Measurements from ENCODE around the gene KCNMA1.
"Not testable (repeated sequence)": the region's sequence is repeated elsewhere in the genome, so short reads cannot be mapped to it uniquely, and the experiment has no call there.

KCNMA1 gene

DNA sequence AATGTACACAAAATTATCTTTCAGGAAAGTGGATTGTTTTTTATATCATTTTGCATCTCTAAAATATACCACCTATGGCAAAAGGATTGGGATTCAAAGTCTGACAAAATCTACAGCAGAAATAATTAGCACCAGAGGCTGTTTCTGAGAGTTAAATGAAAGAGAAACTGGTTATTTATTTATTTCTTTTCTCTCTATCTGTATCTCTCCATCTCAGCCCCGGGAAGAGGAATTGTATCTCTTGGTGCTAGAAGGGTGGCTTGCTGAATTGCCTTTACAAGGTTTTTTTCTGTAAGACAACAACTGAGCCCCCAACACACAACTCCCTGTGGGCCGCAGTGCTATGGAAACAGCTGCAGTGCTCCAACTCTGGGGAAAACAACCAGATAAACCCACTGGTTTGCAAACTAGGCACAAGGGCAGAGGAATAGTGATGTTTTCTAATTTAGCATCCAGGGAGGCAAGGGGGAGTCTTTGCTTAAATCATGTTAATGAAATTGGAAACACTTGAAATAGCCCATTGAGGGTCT is 249.0 kb downstream of the KCNMA1 start:
- DNase-seq (ENCODE audit: low read depth, low spot score) = no peak
- no peaks in the 10 kb centered on the region; the same call in 1 of the 2 replicates for H3K9me3 ChIP-seq (ENCODE audit: control insufficient read depth, insufficient read depth, low read length)
- no CpG with 5 or more reads among the region's 2 CpGs for WGBS (ENCODE audit: insufficient coverage, insufficient read length)
- H3K27ac ChIP-seq (ENCODE audit: low read length) = no peak overlapping the region
- no peak overlapping the region for H3K4me3 ChIP-seq (ENCODE audit: low read length)
- no peaks in the 10 kb centered on the region for H3K36me3 ChIP-seq (ENCODE audit: control insufficient read depth, insufficient read depth, low read length)
- no peaks in the 10 kb centered on the region for H3K27me3 ChIP-seq (ENCODE audit: control insufficient read depth, insufficient read depth, low read length)
- no peaks in the 10 kb centered on the region; the same call in 1 of the 2 replicates for H3K4me1 ChIP-seq (ENCODE audit: control insufficient read depth, insufficient read depth, low read length)

DNA sequence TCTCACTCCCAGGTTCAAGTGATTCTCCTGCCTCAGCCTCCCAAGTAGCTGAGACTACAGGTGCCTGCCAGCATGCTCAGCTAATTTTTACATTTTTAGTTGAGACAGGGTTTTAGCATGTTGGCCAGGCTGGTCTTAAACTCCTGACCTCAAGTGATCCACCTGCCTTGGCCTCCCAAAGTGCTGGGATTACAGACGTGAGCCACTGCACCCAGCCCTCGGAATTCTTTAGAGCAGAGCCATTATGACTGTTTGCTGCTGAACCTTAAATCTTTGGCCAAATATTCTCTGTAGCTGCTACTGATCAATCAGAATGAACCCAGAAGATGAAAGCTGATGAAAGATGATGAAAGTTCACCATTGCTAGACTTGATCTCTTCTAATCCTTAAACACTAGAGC is 249.9 kb downstream of the KCNMA1 start:
- H3K4me3 ChIP-seq (ENCODE audit: low read length); H3K27me3 ChIP-seq (ENCODE audit: control insufficient read depth, insufficient read depth, low read length); DNase-seq (ENCODE audit: low read depth, low spot score); H3K9me3 ChIP-seq (ENCODE audit: control insufficient read depth, insufficient read depth, low read length); H3K27ac ChIP-seq (ENCODE audit: low read length); H3K4me1 ChIP-seq (ENCODE audit: control insufficient read depth, insufficient read depth, low read length); H3K36me3 ChIP-seq (ENCODE audit: control insufficient read depth, insufficient read depth, low read length): not testable (repeated sequence)
- no CpG with 5 or more reads among the region's 2 CpGs for WGBS (ENCODE audit: insufficient coverage, insufficient read length)

DNA sequence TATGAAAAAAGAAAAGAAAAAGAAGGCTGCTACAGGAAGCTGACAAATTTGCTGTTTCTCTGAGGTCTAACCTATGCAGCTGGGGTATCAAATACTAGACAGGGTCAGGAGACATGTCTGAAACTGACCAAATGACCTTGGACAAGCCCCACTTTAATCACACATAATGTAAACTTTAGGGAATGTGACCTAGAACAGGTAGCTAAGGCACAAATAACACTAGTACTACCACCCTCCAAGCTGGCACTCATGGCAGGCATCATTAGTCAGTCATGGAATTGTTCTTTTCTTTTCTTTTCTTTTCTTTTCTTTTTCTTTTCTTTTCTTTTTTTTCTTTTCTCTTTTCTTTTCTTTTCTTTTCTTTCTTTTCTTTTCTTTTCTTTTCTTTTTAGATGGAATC is 250.4 kb downstream of the KCNMA1 start:
- Histone ChIP-seq H3K4me1 (ENCODE audit: control insufficient read depth, insufficient read depth, low read length) (no peaks in the 10 kb centered on the region), H3K4me3 (ENCODE audit: low read length) (no peak overlapping the region), H3K9me3 (ENCODE audit: control insufficient read depth, insufficient read depth, low read length) (no peaks in the 10 kb centered on the region; the same call in 1 of the 2 replicates), H3K36me3 (ENCODE audit: control insufficient read depth, insufficient read depth, low read length) (no peaks in the 10 kb centered on the region), H3K27ac (ENCODE audit: low read length) (no peak overlapping the region), H3K27me3 (ENCODE audit: control insufficient read depth, insufficient read depth, low read length) (no peaks in the 10 kb centered on the region)
- DNase-seq (ENCODE audit: low read depth, low spot score) = no peak

DNA sequence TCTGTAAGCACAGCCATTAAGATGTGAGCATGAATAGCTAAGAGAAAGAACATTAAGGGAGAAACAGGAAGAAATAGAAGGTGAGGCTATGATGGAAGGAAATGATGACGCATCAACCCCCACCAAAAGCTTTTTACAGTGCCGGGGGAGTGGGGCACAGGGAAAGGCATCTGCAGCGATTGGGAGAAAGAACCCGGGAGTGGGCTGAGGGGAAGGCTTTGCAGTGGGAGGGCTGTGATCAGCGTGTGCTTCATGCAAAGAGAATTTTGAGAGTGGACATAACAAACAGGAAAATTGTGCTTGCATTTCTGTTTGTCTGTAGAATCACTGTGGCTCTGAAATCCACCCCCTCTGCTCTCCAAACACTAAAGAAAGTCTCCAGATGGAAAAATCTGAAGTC is 250.8 kb downstream of the KCNMA1 start:
- DNase-seq (ENCODE audit: low read depth, low spot score) = no peak
- no peaks in the 10 kb centered on the region for H3K27me3 ChIP-seq (ENCODE audit: control insufficient read depth, insufficient read depth, low read length)
- H3K36me3 ChIP-seq (ENCODE audit: control insufficient read depth, insufficient read depth, low read length) = no peaks in the 10 kb centered on the region
- WGBS (ENCODE audit: insufficient coverage, insufficient read length) = no CpG with 5 or more reads among the region's 5 CpGs
- H3K4me1 ChIP-seq (ENCODE audit: control insufficient read depth, insufficient read depth, low read length) = no peaks in the 10 kb centered on the region
- H3K9me3 ChIP-seq (ENCODE audit: control insufficient read depth, insufficient read depth, low read length) = no peaks in the 10 kb centered on the region; the same call in 1 of the 2 replicates
- no peak overlapping the region for H3K27ac ChIP-seq (ENCODE audit: low read length)
- no peak overlapping the region for H3K4me3 ChIP-seq (ENCODE audit: low read length)

DNA sequence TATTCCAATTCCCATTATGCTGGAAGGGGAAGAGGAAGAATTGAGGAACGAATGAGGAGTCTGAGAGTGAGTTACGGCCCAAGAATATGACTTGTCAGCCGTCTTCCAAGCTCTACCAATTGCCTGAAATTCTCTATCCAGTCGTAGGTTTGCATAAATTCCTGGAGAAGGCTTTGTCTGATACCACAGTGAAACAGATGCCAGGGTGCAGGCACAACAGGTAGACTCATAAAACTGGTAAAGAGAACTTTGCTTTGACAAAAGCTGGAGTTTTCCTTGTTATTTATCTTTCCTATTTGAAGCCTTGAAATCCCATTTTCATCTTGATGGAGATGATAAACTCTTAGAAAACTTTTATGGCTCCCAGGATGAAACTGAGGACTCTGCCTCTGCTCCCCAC is 251.2 kb downstream of the KCNMA1 start:
- H3K36me3 ChIP-seq (ENCODE audit: control insufficient read depth, insufficient read depth, low read length) = no peaks in the 10 kb centered on the region
- WGBS (ENCODE audit: insufficient coverage, insufficient read length) = no CpG with 5 or more reads among the region's 4 CpGs
- H3K27ac ChIP-seq (ENCODE audit: low read length) = no peak overlapping the region
- no peaks in the 10 kb centered on the region for H3K27me3 ChIP-seq (ENCODE audit: control insufficient read depth, insufficient read depth, low read length)
- H3K4me1 ChIP-seq (ENCODE audit: control insufficient read depth, insufficient read depth, low read length) = no peaks in the 10 kb centered on the region
- no peaks in the 10 kb centered on the region; the same call in 1 of the 2 replicates for H3K9me3 ChIP-seq (ENCODE audit: control insufficient read depth, insufficient read depth, low read length)
- DNase-seq (ENCODE audit: low read depth, low spot score) = no peak
- H3K4me3 ChIP-seq (ENCODE audit: low read length) = no peak overlapping the region

DNA sequence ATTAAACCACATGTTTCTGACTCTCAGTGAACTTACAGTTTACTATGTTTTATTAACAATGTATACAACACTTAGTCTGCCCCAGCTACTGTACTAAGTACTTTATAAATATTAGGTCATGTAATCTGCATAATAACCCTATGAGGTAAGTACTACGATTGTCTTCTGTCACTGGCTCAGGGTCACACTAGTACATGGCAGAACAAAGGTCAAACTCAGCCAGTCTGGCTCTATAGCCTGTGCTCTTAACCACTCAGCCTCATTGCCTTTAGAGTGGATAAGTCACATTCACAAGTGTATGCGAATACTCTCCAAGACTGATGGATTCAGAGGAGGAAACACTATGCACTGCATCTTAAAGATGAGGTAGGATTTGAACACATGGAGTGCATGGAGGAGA is 252.3 kb downstream of the KCNMA1 start:
- Histone ChIP-seq H3K4me1 (ENCODE audit: control insufficient read depth, insufficient read depth, low read length) (no peaks in the 10 kb centered on the region), H3K4me3 (ENCODE audit: low read length) (no peak overlapping the region), H3K27me3 (ENCODE audit: control insufficient read depth, insufficient read depth, low read length) (no peaks in the 10 kb centered on the region), H3K9me3 (ENCODE audit: control insufficient read depth, insufficient read depth, low read length) (no peaks in the 10 kb centered on the region; the same call in 1 of the 2 replicates), H3K27ac (ENCODE audit: low read length) (no peak overlapping the region), H3K36me3 (ENCODE audit: control insufficient read depth, insufficient read depth, low read length) (no peaks in the 10 kb centered on the region)
- no CpG with 5 or more reads among the region's 2 CpGs for WGBS (ENCODE audit: insufficient coverage, insufficient read length)
- DNase-seq (ENCODE audit: low read depth, low spot score) = no peak

DNA sequence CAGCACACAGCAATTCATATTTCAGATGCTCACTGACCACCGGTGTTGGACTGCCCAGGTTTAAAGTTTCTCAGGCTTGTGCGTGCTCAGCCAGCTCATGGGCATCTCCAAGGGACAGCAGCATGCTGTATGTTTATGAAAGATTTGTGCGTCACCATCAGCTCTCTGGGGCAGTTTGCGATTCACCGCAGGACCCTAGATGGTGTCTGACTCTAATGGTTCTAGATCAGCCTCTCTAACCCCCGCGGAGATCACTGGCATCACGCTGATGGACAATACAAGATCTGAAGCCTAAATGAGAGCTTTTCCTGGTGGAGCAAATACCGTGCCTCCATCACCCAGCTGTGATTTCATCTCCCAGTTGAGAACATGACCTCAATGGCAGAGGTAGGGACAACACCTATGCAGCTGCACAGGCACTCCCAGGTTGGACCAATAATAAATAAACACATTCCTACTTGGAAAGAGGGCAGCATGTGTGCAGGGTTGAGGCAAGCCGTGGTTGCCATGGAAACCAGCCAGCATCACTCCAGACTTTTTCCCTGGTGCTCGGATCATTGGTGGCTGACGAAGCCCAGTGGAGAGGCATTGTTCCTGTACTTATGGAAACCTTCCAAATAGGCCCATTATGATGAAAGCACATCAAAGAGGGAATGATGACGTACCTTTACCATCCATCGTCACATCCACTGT is 253.6 kb downstream of the KCNMA1 start:
- no CpG with 5 or more reads among the region's 14 CpGs for WGBS (ENCODE audit: insufficient coverage, insufficient read length)
- no peaks in the 10 kb centered on the region for H3K4me1 ChIP-seq (ENCODE audit: control insufficient read depth, insufficient read depth, low read length)
- H3K27ac ChIP-seq (ENCODE audit: low read length) = no peak overlapping the region
- no peak overlapping the region for H3K4me3 ChIP-seq (ENCODE audit: low read length)
- DNase-seq (ENCODE audit: low read depth, low spot score) = no peak
- no peaks in the 10 kb centered on the region for H3K36me3 ChIP-seq (ENCODE audit: control insufficient read depth, insufficient read depth, low read length)
- no peaks in the 10 kb centered on the region; the same call in 1 of the 2 replicates for H3K9me3 ChIP-seq (ENCODE audit: control insufficient read depth, insufficient read depth, low read length)
- no peaks in the 10 kb centered on the region for H3K27me3 ChIP-seq (ENCODE audit: control insufficient read depth, insufficient read depth, low read length)

DNA sequence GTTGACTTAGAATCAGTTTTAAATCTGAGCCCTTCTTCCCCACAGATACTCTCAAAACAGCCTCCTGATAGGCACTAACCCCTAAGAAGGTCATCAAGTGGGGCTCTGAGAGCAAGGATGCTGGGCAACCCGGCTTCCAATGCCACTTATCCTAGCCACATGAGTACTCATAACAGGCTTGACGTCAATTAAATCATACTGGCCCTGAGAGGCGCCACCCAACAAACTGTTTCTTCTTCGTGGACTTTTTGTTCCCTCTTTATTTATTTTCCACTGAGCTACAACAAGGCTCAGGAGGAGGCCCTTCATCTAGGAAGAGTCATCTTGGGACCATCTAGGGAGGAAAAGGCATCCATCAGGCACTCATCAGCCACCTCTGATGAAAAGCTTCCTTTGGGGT is 255.9 kb downstream of the KCNMA1 start:
- H3K4me1 ChIP-seq (ENCODE audit: control insufficient read depth, insufficient read depth, low read length) = no peaks in the 10 kb centered on the region
- no peak for DNase-seq (ENCODE audit: low read depth, low spot score)
- no peaks in the 10 kb centered on the region for H3K27me3 ChIP-seq (ENCODE audit: control insufficient read depth, insufficient read depth, low read length)
- no peak overlapping the region for H3K27ac ChIP-seq (ENCODE audit: low read length)
- H3K4me3 ChIP-seq (ENCODE audit: low read length) = no peak overlapping the region
- no peaks in the 10 kb centered on the region for H3K36me3 ChIP-seq (ENCODE audit: control insufficient read depth, insufficient read depth, low read length)
- H3K9me3 ChIP-seq (ENCODE audit: control insufficient read depth, insufficient read depth, low read length) = no peaks in the 10 kb centered on the region; the same call in 1 of the 2 replicates
- no CpG with 5 or more reads among the region's 4 CpGs for WGBS (ENCODE audit: insufficient coverage, insufficient read length)

DNA sequence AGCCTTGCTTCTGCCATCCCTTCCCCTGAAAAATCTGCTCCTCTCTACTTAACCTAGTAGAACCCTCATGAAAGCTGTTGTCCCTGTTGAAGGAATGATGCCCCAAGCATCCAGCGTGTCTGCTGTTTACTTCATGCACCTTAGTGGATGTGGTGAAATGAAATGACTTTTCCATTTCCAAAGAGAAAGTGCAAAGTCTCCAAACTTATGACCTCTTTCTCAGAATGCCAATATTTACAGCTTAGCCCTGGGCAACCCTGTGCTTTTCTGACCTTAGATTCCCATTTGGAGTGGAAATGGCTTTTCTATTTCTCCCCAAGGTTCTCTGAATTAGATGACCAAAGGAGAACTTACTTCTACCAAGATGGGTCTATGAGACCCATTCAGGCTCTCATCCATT is 256.9 kb downstream of the KCNMA1 start:
- no CpG with 5 or more reads among the region's 1 CpG for WGBS (ENCODE audit: insufficient coverage, insufficient read length)
- no peaks in the 10 kb centered on the region for H3K27me3 ChIP-seq (ENCODE audit: control insufficient read depth, insufficient read depth, low read length)
- H3K4me3 ChIP-seq (ENCODE audit: low read length) = no peak overlapping the region
- no peak overlapping the region for H3K27ac ChIP-seq (ENCODE audit: low read length)
- no peaks in the 10 kb centered on the region for H3K4me1 ChIP-seq (ENCODE audit: control insufficient read depth, insufficient read depth, low read length)
- H3K36me3 ChIP-seq (ENCODE audit: control insufficient read depth, insufficient read depth, low read length) = no peaks in the 10 kb centered on the region
- H3K9me3 ChIP-seq (ENCODE audit: control insufficient read depth, insufficient read depth, low read length) = no peaks in the 10 kb centered on the region; the same call in 1 of the 2 replicates
- no peak for DNase-seq (ENCODE audit: low read depth, low spot score)

DNA sequence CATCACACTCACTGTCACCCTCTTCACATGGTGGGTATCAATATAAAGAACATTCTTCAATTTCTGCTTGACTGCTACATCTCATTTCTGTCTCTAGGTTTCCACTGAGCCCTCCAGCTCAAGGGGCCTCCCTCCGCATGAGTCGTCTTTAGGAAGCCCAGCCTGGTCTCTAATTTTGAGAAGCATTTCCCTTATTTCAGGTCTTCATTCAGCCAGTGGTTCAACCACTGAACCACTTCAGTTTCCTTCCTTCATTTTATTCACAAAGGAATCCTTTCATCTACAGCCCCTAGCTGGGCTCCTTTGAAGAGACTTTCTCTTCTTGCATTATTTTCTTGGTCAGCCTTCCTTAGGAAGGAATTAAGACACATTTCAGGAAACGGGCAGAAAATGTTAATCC is 257.4 kb downstream of the KCNMA1 start:
- H3K36me3 ChIP-seq (ENCODE audit: control insufficient read depth, insufficient read depth, low read length) = no peaks in the 10 kb centered on the region; the same call in 1 of the 2 replicates
- H3K27me3 ChIP-seq (ENCODE audit: control insufficient read depth, insufficient read depth, low read length) = no peaks in the 10 kb centered on the region

More for the DNA sequence above, 257.4 kb downstream of the KCNMA1 start:
- H3K27ac ChIP-seq (ENCODE audit: low read length) = no peak overlapping the region
- no CpG with 5 or more reads among the region's 3 CpGs for WGBS (ENCODE audit: insufficient coverage, insufficient read length)
- DNase-seq (ENCODE audit: low read depth, low spot score) = no peak
- H3K9me3 ChIP-seq (ENCODE audit: control insufficient read depth, insufficient read depth, low read length) = no peaks in the 10 kb centered on the region; the same call in 1 of the 2 replicates
- H3K4me1 ChIP-seq (ENCODE audit: control insufficient read depth, insufficient read depth, low read length) = no peaks in the 10 kb centered on the region
- no peak overlapping the region for H3K4me3 ChIP-seq (ENCODE audit: low read length)

All from iPS DF 6.9 (cell line).